ENCODE results near the gene LRRC70.

The LRRC70 gene

DNA sequence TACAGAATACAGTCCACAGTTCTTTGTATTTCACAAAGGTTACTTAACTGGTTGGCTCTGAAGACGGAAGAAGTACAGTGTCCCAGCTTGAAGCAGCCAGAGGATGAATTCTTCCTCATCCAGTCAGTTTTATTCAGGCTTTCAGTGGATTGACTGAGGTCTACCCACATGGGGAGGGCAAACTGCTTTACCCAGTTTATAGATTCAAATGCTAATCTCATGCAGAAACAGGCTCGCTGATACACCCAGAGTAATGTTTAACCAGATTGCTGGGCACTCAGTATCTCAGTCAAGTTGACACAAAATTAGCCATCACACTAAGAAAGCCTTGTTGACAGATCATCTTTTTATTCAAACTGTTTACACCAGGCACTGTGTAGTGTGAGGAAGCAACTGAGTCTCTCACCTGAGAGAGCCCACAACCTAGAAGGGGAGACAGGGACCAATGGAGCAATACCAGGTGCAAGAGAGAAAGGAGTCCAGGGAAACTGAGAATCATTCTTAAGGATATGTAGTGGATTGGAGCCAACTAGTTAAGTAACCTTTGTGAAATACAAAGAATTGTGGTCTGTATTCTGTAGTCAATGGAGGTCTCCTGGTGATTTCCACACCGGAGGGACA, 15.9 kb downstream of the LRRC70 start:
- Histone ChIP-seq H3K79me1 (ENCODE audit: low read length) (no peaks in the 10 kb centered on the region), H3K23ac (ENCODE audit: low read length) (no peak overlapping the region), H2AK5ac (ENCODE audit: low read length) (no peak overlapping the region), H3K4me1 (ENCODE audit: control insufficient read depth in 1 of 2, insufficient read depth in 2 of 2, low read length in 2 of 2) (no peaks in the 10 kb centered on the region), H3K4ac (ENCODE audit: low read depth, low read length) (no peak overlapping the region), H2BK5ac (ENCODE audit: low read depth, low read length, poor library complexity) (no peak overlapping the region), H3K4me2 (ENCODE audit: low read length) (no peak overlapping the region), H3K18ac (ENCODE audit: low read length) (no peak overlapping the region), H4K91ac (ENCODE audit: low read depth, low read length) (no peak overlapping the region), H2BK120ac (ENCODE audit: insufficient read depth, low read length, poor library complexity) (no peak overlapping the region), H3K4me3 (ENCODE audit: low read depth, low read length) (no peak overlapping the region), H3K9ac (ENCODE audit: low read length) (no peak overlapping the region), H3K27ac (ENCODE audit: low read depth, low read length) (no peak overlapping the region), H3K36me3 (ENCODE audit: control insufficient read depth in 1 of 2, insufficient read depth in 2 of 2, low read length in 2 of 2) (peaks cover 0 to 2% of the 10 kb centered on the region in 2 experiments), H4K8ac (ENCODE audit: low read depth, low read length) (no peak overlapping the region), H3K9me3 (ENCODE audit: insufficient read depth, low read depth, low read length) (no peaks in the 10 kb centered on the region), H4K12ac (ENCODE audit: low read depth, low read length) (no peak overlapping the region), H3K27me3 (ENCODE audit: insufficient read depth, low read length) (no peaks in the 10 kb centered on the region), H3K14ac (ENCODE audit: low read length) (no peak overlapping the region), H2AFZ (ENCODE audit: insufficient read depth, low read length, poor library complexity) (no peak overlapping the region), H3K79me2 (ENCODE audit: control insufficient read depth, insufficient read depth, low read length, poor library complexity) (no peaks in the 10 kb centered on the region), H2BK12ac (ENCODE audit: low read length) (no peak overlapping the region)
- no CpG with 5 or more reads among the region's 3 CpGs for WGBS (ENCODE audit: extremely low coverage, insufficient coverage, insufficient read length)
- DNase-seq, result no peak

GRCh38 chr5:62596096-62596495, 17.5 kb downstream of the LRRC70 start:
- H3K9ac ChIP-seq (ENCODE audit: low read length), result no peak overlapping the region
- H3K23ac ChIP-seq (ENCODE audit: low read length), result no peak overlapping the region
- H3K27me3 ChIP-seq (ENCODE audit: insufficient read depth, low read length), result no peaks in the 10 kb centered on the region
- no peak overlapping the region for H3K27ac ChIP-seq (ENCODE audit: low read depth, low read length)
- H3K36me3 ChIP-seq (ENCODE audit: control insufficient read depth in 1 of 2, insufficient read depth in 2 of 2, low read length in 2 of 2), result peaks cover 0 to 2% of the 10 kb centered on the region in 2 experiments
- WGBS (ENCODE audit: extremely low coverage, insufficient coverage, insufficient read length), result no CpG with 5 or more reads among the region's 1 CpG
- H3K4ac ChIP-seq (ENCODE audit: low read depth, low read length), result no peak overlapping the region
- H2AFZ ChIP-seq (ENCODE audit: insufficient read depth, low read length, poor library complexity), result no peak overlapping the region
- no peaks in the 10 kb centered on the region for H3K4me1 ChIP-seq (ENCODE audit: control insufficient read depth in 1 of 2, insufficient read depth in 2 of 2, low read length in 2 of 2)
- H2BK5ac ChIP-seq (ENCODE audit: low read depth, low read length, poor library complexity), result no peak overlapping the region
- no peaks in the 10 kb centered on the region for H3K9me3 ChIP-seq (ENCODE audit: insufficient read depth, low read depth, low read length)
- H4K8ac ChIP-seq (ENCODE audit: low read depth, low read length), result no peak overlapping the region
- H2BK12ac ChIP-seq (ENCODE audit: low read length), result no peak overlapping the region
- no peaks in the 10 kb centered on the region for H3K79me2 ChIP-seq (ENCODE audit: control insufficient read depth, insufficient read depth, low read length, poor library complexity)
- no peaks in the 10 kb centered on the region for H3K79me1 ChIP-seq (ENCODE audit: low read length)
- H4K12ac ChIP-seq (ENCODE audit: low read depth, low read length), result no peak overlapping the region
- H3K4me2 ChIP-seq (ENCODE audit: low read length), result no peak overlapping the region
- no peak overlapping the region for H3K18ac ChIP-seq (ENCODE audit: low read length)
- H4K91ac ChIP-seq (ENCODE audit: low read depth, low read length), result no peak overlapping the region
- H2BK120ac ChIP-seq (ENCODE audit: insufficient read depth, low read length, poor library complexity), result no peak overlapping the region
- H3K4me3 ChIP-seq (ENCODE audit: low read depth, low read length), result no peak overlapping the region
- peak; percentile 40 to 58 for DNase-seq
- no peak overlapping the region for H2AK5ac ChIP-seq (ENCODE audit: low read length)
- no peak overlapping the region for H3K14ac ChIP-seq (ENCODE audit: low read length)

DNA sequence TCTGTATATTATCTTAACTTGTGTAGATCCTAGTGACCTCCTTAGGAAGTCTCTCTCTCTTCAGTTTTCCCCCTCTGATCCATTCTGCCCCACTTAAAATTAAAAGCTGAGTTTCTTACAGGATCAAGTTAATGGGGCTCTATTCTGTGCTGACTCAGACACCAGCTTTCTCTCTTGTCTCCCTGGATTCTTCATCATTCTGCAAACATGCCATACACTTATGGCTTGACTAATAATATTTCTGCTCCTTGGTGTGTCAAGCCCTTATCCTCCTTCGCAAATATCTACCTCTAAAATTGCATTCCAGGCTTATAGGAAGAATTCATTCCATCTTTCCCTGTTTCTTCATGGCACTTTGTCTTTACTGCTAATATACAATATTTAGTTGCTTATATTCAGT, 18.1 kb downstream of the LRRC70 start:
- Histone ChIP-seq H2BK120ac (ENCODE audit: insufficient read depth, low read length, poor library complexity) (no peak overlapping the region), H3K79me1 (ENCODE audit: low read length) (no peaks in the 10 kb centered on the region), H4K91ac (ENCODE audit: low read depth, low read length) (no peak overlapping the region), H3K9me3 (ENCODE audit: insufficient read depth, low read depth, low read length) (no peaks in the 10 kb centered on the region), H3K4me1 (ENCODE audit: control insufficient read depth in 1 of 2, insufficient read depth in 2 of 2, low read length in 2 of 2) (no peaks in the 10 kb centered on the region), H3K14ac (ENCODE audit: low read length) (no peak overlapping the region), H2BK5ac (ENCODE audit: low read depth, low read length, poor library complexity) (no peak overlapping the region), H2AFZ (ENCODE audit: insufficient read depth, low read length, poor library complexity) (no peak overlapping the region), H3K36me3 (ENCODE audit: control insufficient read depth in 1 of 2, insufficient read depth in 2 of 2, low read length in 2 of 2) (peaks cover 0 to 2% of the 10 kb centered on the region in 2 experiments), H3K27me3 (ENCODE audit: insufficient read depth, low read length) (no peaks in the 10 kb centered on the region), H2BK12ac (ENCODE audit: low read length) (no peak overlapping the region), H3K4me3 (ENCODE audit: low read depth, low read length) (no peak overlapping the region), H3K4me2 (ENCODE audit: low read length) (no peak overlapping the region), H3K27ac (ENCODE audit: low read depth, low read length) (no peak overlapping the region), H3K18ac (ENCODE audit: low read length) (no peak overlapping the region), H3K9ac (ENCODE audit: low read length) (no peak overlapping the region), H3K4ac (ENCODE audit: low read depth, low read length) (no peak overlapping the region), H4K12ac (ENCODE audit: low read depth, low read length) (no peak overlapping the region), H4K8ac (ENCODE audit: low read depth, low read length) (no peak overlapping the region), H2AK5ac (ENCODE audit: low read length) (no peak overlapping the region), H3K79me2 (ENCODE audit: control insufficient read depth, insufficient read depth, low read length, poor library complexity) (no peaks in the 10 kb centered on the region), H3K23ac (ENCODE audit: low read length) (no peak overlapping the region)
- peak; percentile 41 to 79 for DNase-seq
- WGBS (ENCODE audit: extremely low coverage, insufficient coverage, insufficient read length), result no CpG with 5 or more reads among the region's 1 CpG

DNA sequence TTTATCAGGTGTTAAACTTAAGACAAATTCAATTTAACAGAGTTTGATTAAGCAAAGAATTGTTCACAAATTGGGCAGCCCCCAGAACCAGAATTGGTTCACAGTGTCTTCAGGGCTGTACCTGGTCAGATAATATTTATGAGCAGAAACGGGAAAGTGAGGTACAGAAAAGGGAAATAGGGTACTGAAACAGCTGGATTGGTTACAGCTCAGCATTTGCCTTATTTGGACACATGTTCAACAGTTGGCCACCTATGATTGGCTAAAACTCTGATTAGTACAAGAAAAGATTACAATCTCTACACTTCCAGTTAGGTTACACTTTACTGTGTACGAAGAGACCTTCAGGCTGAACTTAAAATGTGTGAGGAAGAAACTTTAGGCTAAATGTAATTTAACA, 18.7 kb downstream of the LRRC70 start:
- H3K79me2 ChIP-seq (ENCODE audit: control insufficient read depth, insufficient read depth, low read length, poor library complexity), result no peaks in the 10 kb centered on the region
- H4K91ac ChIP-seq (ENCODE audit: low read depth, low read length), result no peak overlapping the region
- no peak overlapping the region for H2AK5ac ChIP-seq (ENCODE audit: low read length)
- H3K9me3 ChIP-seq (ENCODE audit: insufficient read depth, low read depth, low read length), result no peaks in the 10 kb centered on the region
- H3K36me3 ChIP-seq (ENCODE audit: control insufficient read depth in 1 of 2, insufficient read depth in 2 of 2, low read length in 2 of 2), result peaks cover 0 to 2% of the 10 kb centered on the region in 2 experiments
- no peaks in the 10 kb centered on the region for H3K79me1 ChIP-seq (ENCODE audit: low read length)
- H3K4ac ChIP-seq (ENCODE audit: low read depth, low read length), result no peak overlapping the region
- no peaks in the 10 kb centered on the region for H3K27me3 ChIP-seq (ENCODE audit: insufficient read depth, low read length)
- H4K8ac ChIP-seq (ENCODE audit: low read depth, low read length), result no peak overlapping the region
- H3K14ac ChIP-seq (ENCODE audit: low read length), result no peak overlapping the region
- H3K4me3 ChIP-seq (ENCODE audit: low read depth, low read length), result no peak overlapping the region
- H2BK5ac ChIP-seq (ENCODE audit: low read depth, low read length, poor library complexity), result no peak overlapping the region
- H3K23ac ChIP-seq (ENCODE audit: low read length), result no peak overlapping the region
- no peaks in the 10 kb centered on the region for H3K4me1 ChIP-seq (ENCODE audit: control insufficient read depth in 1 of 2, insufficient read depth in 2 of 2, low read length in 2 of 2)
- H3K9ac ChIP-seq (ENCODE audit: low read length), result no peak overlapping the region
- H4K12ac ChIP-seq (ENCODE audit: low read depth, low read length), result no peak overlapping the region
- H2BK12ac ChIP-seq (ENCODE audit: low read length), result no peak overlapping the region
- H3K4me2 ChIP-seq (ENCODE audit: low read length), result no peak overlapping the region
- H2BK120ac ChIP-seq (ENCODE audit: insufficient read depth, low read length, poor library complexity), result no peak overlapping the region
- no CpG with 5 or more reads among the region's 2 CpGs for whole genome bisulfite sequencing (ENCODE audit: extremely low coverage, insufficient coverage, insufficient read length)
- no peak overlapping the region for H3K18ac ChIP-seq (ENCODE audit: low read length)
- H2AFZ ChIP-seq (ENCODE audit: insufficient read depth, low read length, poor library complexity), result no peak overlapping the region
- DNase-seq, result no peak
- no peak overlapping the region for H3K27ac ChIP-seq (ENCODE audit: low read depth, low read length)
